OCI-LY1 (cell line): Measurements from ENCODE around the gene TRPC4AP.

Experiments used
- H2AFZ ChIP-seq: fragments of 200-600 bp; sonication (generic), shearing (Covaris generic); 2 replicates; pipeline ENCODE4 v1.6.0; 2014; ENCODE audit warnings: antibody characterized with exemption, mild to moderate bottlenecking, low read length
- H3F3A ChIP-seq: fragments of 200-600 bp; sonication (generic), shearing (Covaris generic); 2 replicates; pipeline ENCODE4 v1.6.0; 2014; ENCODE audit warnings: mild to moderate bottlenecking, antibody characterized with exemption, low read length, moderate library complexity; ENCODE audit not compliant: insufficient read depth
- H3K27ac ChIP-seq: fragments of 200-600 bp; sonication (generic); 2 replicates; pipeline ENCODE4 v1.5.1; 2014; ENCODE audit warnings: low read length, mixed run types, mild to moderate bottlenecking, low read depth; ENCODE audit not compliant: poor library complexity, severe bottlenecking
- H3K27me3 ChIP-seq: fragments of 200-600 bp; sonication (generic); 2 replicates; pipeline ENCODE4 v1.6.0; 2014; ENCODE audit warnings: antibody characterized with exemption, mild to moderate bottlenecking, low read length, moderate library complexity; ENCODE audit not compliant: insufficient read depth
- H3K36me3 ChIP-seq: fragments of 200-600 bp; sonication (generic); 2 replicates; pipeline ENCODE4 v1.6.1; 2014; ENCODE audit warnings: mild to moderate bottlenecking, antibody characterized with exemption, low read length, moderate library complexity, mixed read lengths; ENCODE audit not compliant: insufficient read depth
- H3K4me1 ChIP-seq: fragments of 200-600 bp; sonication (generic); 2 replicates; pipeline ENCODE4 v1.5.1; 2014; ENCODE audit warnings: mild to moderate bottlenecking, low read length, moderate library complexity; ENCODE audit not compliant: insufficient read depth, severe bottlenecking
- H3K4me2 ChIP-seq: fragments of 200-600 bp; sonication (generic), shearing (Covaris generic); 2 replicates; pipeline ENCODE4 v1.6.1; 2014; ENCODE audit warnings: low read length
- H3K4me3 ChIP-seq: fragments of 200-600 bp; sonication (generic); 2 replicates; pipeline ENCODE4 v1.5.1; 2014; ENCODE audit warnings: low read length, low read depth, mild to moderate bottlenecking, mixed read lengths; ENCODE audit not compliant: poor library complexity, severe bottlenecking
- H3K79me2 ChIP-seq: fragments of 200-600 bp; shearing (Covaris generic); 2 replicates; pipeline ENCODE4 v1.6.1; 2016; ENCODE audit warnings: mixed run types, low read length, mixed read lengths; ENCODE audit not compliant: insufficient read depth
- H3K9ac ChIP-seq: fragments of 200-600 bp; sonication (generic), shearing (Covaris generic); 2 replicates; pipeline ENCODE4 v1.6.1; 2014; ENCODE audit warnings: mild to moderate bottlenecking, low read length, mixed read lengths
- H3K9me2 ChIP-seq: fragments of 200-600 bp; sonication (generic), shearing (Covaris generic); 2 replicates; pipeline ENCODE4 v1.6.1; 2014; ENCODE audit warnings: low read depth, mild to moderate bottlenecking, low read length, mixed read lengths
- H3K9me3 ChIP-seq: fragments of 200-600 bp; shearing (Covaris generic); 2 replicates; pipeline ENCODE4 v1.6.1; 2014; ENCODE audit warnings: low read length, mixed read lengths
- H4K20me1 ChIP-seq: fragments of 200-600 bp; sonication (generic), shearing (Covaris generic); 2 replicates; pipeline ENCODE4 v1.6.0; 2016; ENCODE audit warnings: mild to moderate bottlenecking, low read length; ENCODE audit not compliant: insufficient read depth
- EZH2 ChIP-seq: fragments of 200-600 bp; sonication (generic), shearing (Covaris generic); IDR thresholded peaks from 2 replicates; pipeline ENCODE4 v1.8.0; 2017; ENCODE audit warnings: borderline replicate concordance, mixed run types, mild to moderate bottlenecking, antibody characterized with exemption, low read length, moderate library complexity, mixed read lengths
- TF ChIP-seq, protein P1 (sequence below): fragments of 200-600 bp; sonication (generic), shearing (Covaris generic); IDR thresholded peaks from 2 replicates; pipeline ENCODE4 v1.5.1; 2017; ENCODE audit warnings: mild to moderate bottlenecking, antibody characterized with exemption, low read length, moderate library complexity, mixed read lengths

The TRPC4AP gene

GRCh38 chr20:35122756-35123405 lies 30.3 kb upstream of the TRPC4AP start:
- Histone ChIP-seq H3K4me1 (no peaks in the 10 kb centered on the region), H3K9me3 (no peaks in the 10 kb centered on the region), H3F3A (no peaks in the 10 kb centered on the region), H3K36me3 (peaks cover 47% of the 10 kb centered on the region), H4K20me1 (no peaks in the 10 kb centered on the region), H3K9ac (no peak overlapping the region), H2AFZ (no peak overlapping the region), H3K4me3 (no peak overlapping the region), H3K27ac (no peak overlapping the region), H3K4me2 (no peak overlapping the region), H3K27me3 (no peaks in the 10 kb centered on the region), H3K79me2 (no peaks in the 10 kb centered on the region), H3K9me2 (no peaks in the 10 kb centered on the region)
- TF ChIP-seq, protein P1, sequence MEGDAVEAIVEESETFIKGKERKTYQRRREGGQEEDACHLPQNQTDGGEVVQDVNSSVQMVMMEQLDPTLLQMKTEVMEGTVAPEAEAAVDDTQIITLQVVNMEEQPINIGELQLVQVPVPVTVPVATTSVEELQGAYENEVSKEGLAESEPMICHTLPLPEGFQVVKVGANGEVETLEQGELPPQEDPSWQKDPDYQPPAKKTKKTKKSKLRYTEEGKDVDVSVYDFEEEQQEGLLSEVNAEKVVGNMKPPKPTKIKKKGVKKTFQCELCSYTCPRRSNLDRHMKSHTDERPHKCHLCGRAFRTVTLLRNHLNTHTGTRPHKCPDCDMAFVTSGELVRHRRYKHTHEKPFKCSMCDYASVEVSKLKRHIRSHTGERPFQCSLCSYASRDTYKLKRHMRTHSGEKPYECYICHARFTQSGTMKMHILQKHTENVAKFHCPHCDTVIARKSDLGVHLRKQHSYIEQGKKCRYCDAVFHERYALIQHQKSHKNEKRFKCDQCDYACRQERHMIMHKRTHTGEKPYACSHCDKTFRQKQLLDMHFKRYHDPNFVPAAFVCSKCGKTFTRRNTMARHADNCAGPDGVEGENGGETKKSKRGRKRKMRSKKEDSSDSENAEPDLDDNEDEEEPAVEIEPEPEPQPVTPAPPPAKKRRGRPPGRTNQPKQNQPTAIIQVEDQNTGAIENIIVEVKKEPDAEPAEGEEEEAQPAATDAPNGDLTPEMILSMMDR = no peak
- TF ChIP-seq EZH2 = no peak

DNA sequence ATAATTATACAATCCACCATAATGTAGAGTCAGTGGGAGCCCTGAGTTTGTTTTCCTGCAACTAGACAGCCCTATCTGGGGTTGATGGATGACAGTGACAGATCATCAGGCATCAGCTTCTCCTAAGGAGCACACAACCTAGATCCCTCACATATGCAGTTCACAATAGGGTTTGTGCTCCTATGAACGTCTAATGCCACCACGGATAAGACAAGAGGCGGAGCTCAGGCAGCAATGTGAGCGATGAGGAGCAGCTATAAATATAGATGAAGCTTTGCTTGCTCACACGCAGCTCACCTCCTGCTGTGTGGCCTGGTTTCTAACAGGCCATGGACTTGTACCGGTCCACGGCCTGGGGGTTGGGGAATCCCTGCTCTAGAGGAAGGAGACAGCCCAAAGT lies 28.6 kb upstream of the TRPC4AP start:
- H3K36me3 ChIP-seq = peaks cover 38% of the 10 kb centered on the region

DNA sequence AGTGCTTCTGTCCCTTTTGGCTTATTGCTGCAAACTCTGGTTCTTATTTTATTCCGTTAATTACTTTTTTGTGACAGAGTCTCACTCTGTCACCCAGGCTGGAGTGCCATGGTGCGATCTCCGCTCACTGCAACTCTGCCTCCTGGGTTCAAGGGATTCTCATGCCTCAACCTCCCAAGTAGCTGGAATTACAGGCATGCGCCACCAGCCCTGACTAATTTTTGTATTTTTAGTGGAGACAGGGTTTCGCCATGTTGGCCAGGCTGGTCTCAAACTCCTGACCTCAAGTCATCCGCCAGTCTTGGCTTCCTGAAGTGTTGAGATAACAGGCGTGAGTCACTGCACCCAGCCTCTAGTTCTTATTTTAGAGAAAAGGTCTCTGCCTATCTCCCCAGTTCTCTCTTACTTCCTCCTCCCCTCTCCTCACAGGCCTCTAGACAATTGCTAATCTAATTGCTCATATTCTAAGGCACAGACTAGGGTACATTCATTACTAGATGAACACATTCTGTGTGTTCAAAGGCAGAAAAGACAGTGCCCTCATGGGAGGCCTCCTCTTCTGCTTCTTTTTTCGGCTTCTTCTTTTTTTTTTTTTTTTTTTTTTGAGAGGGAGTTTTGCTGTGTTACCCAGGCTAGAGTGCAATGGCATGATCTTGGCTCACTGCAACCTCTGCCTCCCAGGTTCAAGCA lies 27.6 kb upstream of the TRPC4AP start:
- Histone ChIP-seq H2AFZ (no peak overlapping the region), H3K9me2 (no peaks in the 10 kb centered on the region), H3K4me2 (no peak overlapping the region), H3K79me2 (no peaks in the 10 kb centered on the region), H3K9ac (no peak overlapping the region), H3K4me3 (no peak overlapping the region), H3K4me1 (no peaks in the 10 kb centered on the region), H3F3A (no peaks in the 10 kb centered on the region), H3K36me3 (peaks cover 39% of the 10 kb centered on the region), H3K9me3 (no peaks in the 10 kb centered on the region), H4K20me1 (no peaks in the 10 kb centered on the region), H3K27me3 (no peaks in the 10 kb centered on the region), H3K27ac (no peak overlapping the region)
- TF ChIP-seq, protein P1 = no peak
- no peak for TF ChIP-seq EZH2

More for the DNA sequence above, 28.6 kb upstream of the TRPC4AP start:
- no peaks in the 10 kb centered on the region for H4K20me1 ChIP-seq
- H3K9ac ChIP-seq = no peak overlapping the region
- H3K4me2 ChIP-seq = no peak overlapping the region
- H3F3A ChIP-seq = no peaks in the 10 kb centered on the region
- H3K9me3 ChIP-seq = no peaks in the 10 kb centered on the region
- TF ChIP-seq, protein P1 = no peak
- no peak for TF ChIP-seq EZH2
- no peaks in the 10 kb centered on the region for H3K4me1 ChIP-seq
- H3K79me2 ChIP-seq = no peaks in the 10 kb centered on the region
- no peak overlapping the region for H2AFZ ChIP-seq
- H3K4me3 ChIP-seq = no peak overlapping the region
- H3K27ac ChIP-seq = no peak overlapping the region
- H3K27me3 ChIP-seq = no peaks in the 10 kb centered on the region
- no peaks in the 10 kb centered on the region for H3K9me2 ChIP-seq
